Uterus (tissue), 2 donors: ENCODE results near the gene POU2F3.

Source experiments
- POLR2A ChIP-seq, 2 donors: fragments of 450-650 bp; IDR thresholded peaks; one replicate each; pipeline ENCODE4 v1.6.1; 2016; ENCODE audit warnings: antibody characterized with exemption in 2 of 2, mild to moderate bottlenecking in 1 of 2, moderate library complexity in 1 of 2
- TF ChIP-seq, protein P1 (sequence below), 4 experiments: fragments of 200-600 bp in 2 of 4; fragments of 450-650 bp in 2 of 4; sonication (generic) in 2 of 4; IDR thresholded peaks; one replicate each; pipeline ENCODE4 v1.5.1; 2016 to 2019; ENCODE audit warnings: antibody characterized with exemption in 4 of 4, mild to moderate bottlenecking in 2 of 4, moderate library complexity in 1 of 4

DNA sequence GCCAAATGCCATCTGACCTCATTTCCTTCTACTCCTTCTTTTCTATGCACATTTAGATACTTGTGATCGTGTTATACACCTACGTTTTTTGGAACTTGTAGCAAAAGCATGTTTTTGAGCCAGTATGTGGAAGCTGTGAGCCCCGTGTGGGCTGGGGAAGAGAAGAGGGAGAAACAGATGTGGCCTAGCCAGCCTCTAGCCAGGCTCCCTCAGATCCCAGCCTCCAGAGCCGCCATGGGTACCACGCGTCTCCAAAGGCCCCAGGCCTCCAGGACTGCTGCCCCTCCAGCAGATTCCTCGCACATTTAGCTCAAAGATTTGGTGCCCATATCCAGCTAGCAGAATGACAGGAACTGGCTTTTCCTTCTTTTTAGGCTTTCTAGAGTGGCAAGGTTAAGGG lies 68.1 kb downstream of the POU2F3 start:
- TF ChIP-seq POLR2A (IDR thresholded peaks at IDR 0.05) = no peak
- TF ChIP-seq, protein P1, sequence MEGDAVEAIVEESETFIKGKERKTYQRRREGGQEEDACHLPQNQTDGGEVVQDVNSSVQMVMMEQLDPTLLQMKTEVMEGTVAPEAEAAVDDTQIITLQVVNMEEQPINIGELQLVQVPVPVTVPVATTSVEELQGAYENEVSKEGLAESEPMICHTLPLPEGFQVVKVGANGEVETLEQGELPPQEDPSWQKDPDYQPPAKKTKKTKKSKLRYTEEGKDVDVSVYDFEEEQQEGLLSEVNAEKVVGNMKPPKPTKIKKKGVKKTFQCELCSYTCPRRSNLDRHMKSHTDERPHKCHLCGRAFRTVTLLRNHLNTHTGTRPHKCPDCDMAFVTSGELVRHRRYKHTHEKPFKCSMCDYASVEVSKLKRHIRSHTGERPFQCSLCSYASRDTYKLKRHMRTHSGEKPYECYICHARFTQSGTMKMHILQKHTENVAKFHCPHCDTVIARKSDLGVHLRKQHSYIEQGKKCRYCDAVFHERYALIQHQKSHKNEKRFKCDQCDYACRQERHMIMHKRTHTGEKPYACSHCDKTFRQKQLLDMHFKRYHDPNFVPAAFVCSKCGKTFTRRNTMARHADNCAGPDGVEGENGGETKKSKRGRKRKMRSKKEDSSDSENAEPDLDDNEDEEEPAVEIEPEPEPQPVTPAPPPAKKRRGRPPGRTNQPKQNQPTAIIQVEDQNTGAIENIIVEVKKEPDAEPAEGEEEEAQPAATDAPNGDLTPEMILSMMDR (IDR thresholded peaks at IDR 0.05) = no peak
